ENCODE data around the gene ACSF2.

The ACSF2 gene

DNA sequence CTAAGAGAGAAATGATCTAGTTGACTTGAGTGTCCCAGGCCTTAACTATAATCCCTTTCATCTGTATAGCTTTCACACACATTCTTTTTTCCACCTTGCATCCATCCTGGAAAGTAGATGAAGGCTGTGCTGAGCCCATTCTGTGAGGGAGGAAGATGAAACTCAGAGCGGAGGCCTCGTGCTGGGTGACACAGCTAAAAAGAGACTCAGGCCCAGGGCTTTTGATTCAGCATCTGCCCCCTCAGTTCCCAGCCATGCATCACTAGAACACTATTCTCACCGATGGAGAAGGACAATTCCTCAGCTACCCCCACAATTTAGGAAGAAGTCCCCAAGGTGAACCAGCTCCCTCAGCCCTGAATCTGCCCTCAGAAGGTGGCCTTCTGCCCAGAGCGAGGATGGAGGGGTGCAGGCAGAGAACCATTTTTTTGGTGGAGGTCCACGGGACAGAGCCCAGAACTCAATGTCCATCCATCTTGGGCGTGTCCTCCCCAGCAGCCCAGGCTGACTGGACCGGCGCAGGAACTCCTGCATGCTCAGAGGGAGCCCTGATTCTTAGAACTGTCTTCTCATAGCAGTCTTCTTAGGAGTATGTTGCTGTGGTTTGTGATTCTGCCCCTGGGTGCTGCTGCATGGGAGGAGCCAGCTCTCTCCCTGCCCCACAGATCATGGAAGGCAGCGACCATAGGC, 76.4 kb downstream of the ACSF2 start:
- no peak overlapping the region for H3K4me3 ChIP-seq (ENCODE audit: low read depth, low read length)
- no peak for DNase-seq (ENCODE audit: low read depth)
- TF ChIP-seq, protein P1, sequence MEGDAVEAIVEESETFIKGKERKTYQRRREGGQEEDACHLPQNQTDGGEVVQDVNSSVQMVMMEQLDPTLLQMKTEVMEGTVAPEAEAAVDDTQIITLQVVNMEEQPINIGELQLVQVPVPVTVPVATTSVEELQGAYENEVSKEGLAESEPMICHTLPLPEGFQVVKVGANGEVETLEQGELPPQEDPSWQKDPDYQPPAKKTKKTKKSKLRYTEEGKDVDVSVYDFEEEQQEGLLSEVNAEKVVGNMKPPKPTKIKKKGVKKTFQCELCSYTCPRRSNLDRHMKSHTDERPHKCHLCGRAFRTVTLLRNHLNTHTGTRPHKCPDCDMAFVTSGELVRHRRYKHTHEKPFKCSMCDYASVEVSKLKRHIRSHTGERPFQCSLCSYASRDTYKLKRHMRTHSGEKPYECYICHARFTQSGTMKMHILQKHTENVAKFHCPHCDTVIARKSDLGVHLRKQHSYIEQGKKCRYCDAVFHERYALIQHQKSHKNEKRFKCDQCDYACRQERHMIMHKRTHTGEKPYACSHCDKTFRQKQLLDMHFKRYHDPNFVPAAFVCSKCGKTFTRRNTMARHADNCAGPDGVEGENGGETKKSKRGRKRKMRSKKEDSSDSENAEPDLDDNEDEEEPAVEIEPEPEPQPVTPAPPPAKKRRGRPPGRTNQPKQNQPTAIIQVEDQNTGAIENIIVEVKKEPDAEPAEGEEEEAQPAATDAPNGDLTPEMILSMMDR (IDR thresholded peaks at IDR 0.05; ENCODE audit: insufficient read depth, low read depth, low read length, missing control alignments), result no peak

DNA sequence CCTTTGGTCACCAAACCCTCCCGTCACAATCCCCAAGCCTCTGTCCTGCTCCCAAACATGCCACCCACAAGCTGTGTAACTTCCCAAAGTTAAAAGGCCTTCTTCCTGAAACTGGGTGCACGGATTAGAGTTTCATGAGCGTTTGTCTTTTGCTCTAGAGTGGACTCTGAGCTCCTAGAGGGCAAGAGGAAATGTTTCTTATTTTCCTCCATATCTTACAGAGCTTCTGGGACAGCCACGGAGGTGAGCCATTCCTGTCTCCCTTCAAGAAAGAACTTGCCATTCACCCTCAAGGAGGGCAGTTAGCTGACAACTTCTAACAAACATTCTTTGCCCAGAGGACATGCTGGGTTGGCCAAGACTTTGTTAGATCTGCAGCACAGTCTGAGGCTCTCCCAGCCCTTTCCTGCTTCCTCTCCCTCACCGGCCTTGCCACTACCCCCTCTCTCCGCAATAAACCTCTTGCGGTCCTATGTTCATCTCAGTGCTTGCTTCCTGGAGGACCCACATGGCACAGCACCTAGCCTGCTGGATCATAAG, 79.6 kb downstream of the ACSF2 start:
- DNase-seq (ENCODE audit: low read depth), result no peak
- TF ChIP-seq, protein P1 (IDR thresholded peaks at IDR 0.05; ENCODE audit: insufficient read depth, low read depth, low read length, missing control alignments), result no peak
- H3K4me3 ChIP-seq (ENCODE audit: low read depth, low read length), result no peak overlapping the region

DNA sequence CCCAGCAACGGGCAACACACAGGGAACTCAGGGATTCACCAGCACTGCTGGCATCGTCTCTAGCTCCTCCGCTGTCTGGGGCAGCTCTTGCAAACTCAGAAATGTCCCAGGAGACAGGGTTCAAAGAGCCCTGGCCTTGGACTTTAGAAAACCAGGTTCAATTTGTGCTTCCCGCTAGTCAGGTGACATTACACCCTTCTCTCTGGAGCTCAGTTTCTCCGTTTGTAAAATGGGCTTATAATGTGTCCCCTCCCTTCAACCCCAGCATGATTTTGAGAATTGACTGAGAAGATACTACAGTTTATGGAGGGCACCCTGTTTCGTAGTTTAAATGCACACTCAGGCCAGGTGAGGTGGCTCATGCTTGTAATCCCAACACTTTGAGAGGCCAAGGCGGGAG, 80.3 kb downstream of the ACSF2 start:
- TF ChIP-seq, protein P1 (IDR thresholded peaks at IDR 0.05; ENCODE audit: insufficient read depth, low read depth, low read length, missing control alignments), result no peak
- no peak overlapping the region for H3K4me3 ChIP-seq (ENCODE audit: low read depth, low read length)
- no peak for DNase-seq (ENCODE audit: low read depth)

DNA sequence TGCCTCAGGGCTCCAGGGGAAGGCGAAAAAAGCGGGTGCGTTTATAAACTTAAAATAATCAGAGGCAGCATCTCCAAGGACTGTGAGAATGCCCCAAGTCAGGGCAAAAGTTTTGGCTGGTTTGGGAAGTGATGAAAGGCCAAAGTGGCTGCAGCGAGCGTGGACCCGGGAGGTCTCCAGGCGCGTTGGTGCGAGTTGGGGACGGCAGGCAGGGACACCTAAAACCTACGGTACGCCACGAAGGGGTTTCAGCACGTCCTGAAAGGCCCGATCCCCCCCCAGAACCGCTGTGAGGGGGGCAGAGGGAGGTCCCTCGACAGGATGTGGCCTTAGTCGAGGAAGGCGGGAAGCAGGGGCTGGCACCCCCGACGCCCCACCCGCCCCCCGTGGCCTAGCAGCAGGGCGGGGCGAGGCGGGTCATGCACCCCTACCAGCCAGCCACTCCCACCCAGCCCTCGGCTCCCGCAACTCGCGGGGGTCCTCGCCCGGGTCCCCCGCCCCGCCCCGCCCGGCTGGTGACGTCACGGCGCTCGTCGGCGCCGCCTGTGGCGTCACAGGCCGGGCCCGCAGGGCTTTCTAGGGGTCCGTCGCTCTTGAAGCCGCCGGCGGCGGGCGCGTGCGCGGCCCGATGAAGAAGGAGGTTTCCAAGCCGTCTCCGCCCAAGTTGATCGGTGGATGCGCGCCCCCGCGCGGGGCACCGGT, 82.0 kb downstream of the ACSF2 start, which contains the start of gene MYCBPAP:
MYCBPAP (plus strand) TSS at position 569 of the 702 bp plus-strand sequence. CDS start 236 bp downstream, outside the sequence.
- H3K4me3 ChIP-seq (ENCODE audit: low read depth, low read length), result peak within 1 kb of the TSS; percentile 59
- DNase-seq (ENCODE audit: low read depth), result peak; percentile 91

DNA sequence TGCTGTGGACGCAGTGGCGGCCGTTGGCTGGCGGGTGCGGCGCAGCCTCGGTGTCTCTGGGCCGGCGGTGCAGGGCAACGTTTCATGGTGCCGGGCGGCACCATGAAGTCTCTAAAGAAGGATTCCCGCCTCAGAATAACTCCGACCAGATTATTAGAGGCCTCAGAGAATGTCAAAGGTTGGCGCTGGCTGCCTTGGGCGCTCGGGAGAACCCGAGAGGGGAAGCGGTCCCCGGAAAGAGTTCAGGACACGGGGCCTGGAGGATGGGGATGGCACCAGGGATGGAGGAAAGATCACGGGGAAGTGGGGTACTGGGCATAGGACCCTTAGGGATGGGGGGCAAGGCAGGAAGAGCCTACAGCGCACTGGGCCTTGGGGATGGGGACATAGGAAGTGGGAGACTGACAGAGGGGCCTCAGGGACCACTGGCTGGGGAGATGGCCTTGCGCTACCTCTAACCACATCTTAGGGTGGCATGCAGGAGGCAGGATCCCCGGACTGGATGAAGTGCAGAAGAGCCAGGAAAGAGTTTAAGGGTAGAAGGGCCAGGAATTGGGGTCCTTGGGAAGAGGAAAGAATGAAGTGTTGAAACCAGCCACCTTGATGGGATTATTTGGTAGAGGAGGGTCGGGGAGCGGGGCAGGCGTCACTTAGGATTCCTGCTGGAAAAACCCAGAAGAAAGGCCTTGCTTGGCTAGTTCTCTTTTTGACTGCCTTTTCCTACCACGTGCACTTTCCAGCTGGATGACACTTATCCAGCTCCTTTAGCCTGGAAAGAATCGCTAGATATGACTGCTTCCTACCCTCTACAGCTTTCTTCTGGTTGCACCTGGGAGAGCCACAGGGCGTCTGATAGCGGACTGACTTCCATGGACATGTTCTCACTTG, 82.8 kb downstream of the ACSF2 start:
- peak; percentile 9 for DNase-seq (ENCODE audit: low read depth)
- H3K4me3 ChIP-seq (ENCODE audit: low read depth, low read length), result peak overlapping the region; percentile 59
- TF ChIP-seq, protein P1 (IDR thresholded peaks at IDR 0.05; ENCODE audit: insufficient read depth, low read depth, low read length, missing control alignments), result no peak

More for the DNA sequence above, 82.0 kb downstream of the ACSF2 start, which contains the start of gene MYCBPAP:
- TF ChIP-seq, protein P1 (IDR thresholded peaks at IDR 0.05; ENCODE audit: insufficient read depth, low read depth, low read length, missing control alignments), result peak; percentile 23

DNA sequence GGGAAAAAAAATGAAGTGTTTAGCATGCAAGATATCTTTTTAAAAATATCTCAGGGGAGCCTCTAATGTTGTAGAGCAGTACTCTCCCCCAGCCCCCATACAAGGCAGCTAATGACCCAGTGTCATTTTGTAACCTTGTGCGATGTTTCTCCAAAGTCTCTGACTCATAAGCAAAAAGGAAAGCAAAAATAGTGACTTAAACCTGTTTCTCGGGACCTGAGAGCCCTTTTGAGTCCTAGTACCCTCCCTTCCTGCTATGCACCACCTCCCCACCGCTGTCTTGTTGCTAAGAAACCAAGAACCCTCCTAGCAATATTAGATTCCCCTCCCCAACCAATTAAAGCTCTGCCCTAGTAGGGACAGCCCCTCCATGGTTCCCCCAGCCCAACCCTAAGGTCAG, 85.0 kb downstream of the ACSF2 start:
- DNase-seq (ENCODE audit: low read depth), result peak; percentile 96
- peak overlapping the region; percentile 28; the same call in 1 of the 2 replicates for H3K4me3 ChIP-seq (ENCODE audit: low read depth, low read length)
- TF ChIP-seq, protein P1 (IDR thresholded peaks at IDR 0.05; ENCODE audit: insufficient read depth, low read depth, low read length, missing control alignments), result no peak

Data from GM12865 (cell line).